Activated CD4-positive, alpha-beta memory T cell treated with anti-CD3 and anti-CD28 coated beads, Interleukin-2, amount 10 ng/mL, durations not matched to agents 7 days and 5 days (primary cell): ENCODE measurements around the gene RALGAPB. TPM values are rescaled to one million over a fixed set of nuclear protein-coding genes. Genes with fewer than 3 reads are reported as not detected.
"Not testable (repeated sequence)": the region's sequence is repeated elsewhere in the genome, so short reads cannot be mapped to it uniquely, and the experiment has no call there.

ENCODE experiments used
- CTCF ChIA-PET: fragments of 350-600 bp; sonication (Branson Sonifier 250); formaldehyde crosslinking; loops from one replicate; lab custom pipeline; 2021; ENCODE audit warnings: antibody characterized with exemption, inconsistent platforms; lab: Charles Lee
- POLR2A ChIA-PET: fragments of 350-600 bp; sonication (Branson Sonifier 250); formaldehyde crosslinking; loops from one replicate; lab custom pipeline; 2021; ENCODE audit warnings: antibody characterized with exemption; lab: Charles Lee
- DNase-seq: peaks from one replicate; pipeline ENCODE4 v3.0.0-alpha.2; 2020
- H3K27ac Mint-ChIP-seq: one replicate; pipeline ENCODE4 v1.8.0; 2021; ENCODE audit warnings: mild to moderate bottlenecking, mixed read lengths
- H3K27me3 Mint-ChIP-seq: one replicate; pipeline ENCODE4 v1.8.0; 2021; ENCODE audit warnings: mixed read lengths
- H3K36me3 Mint-ChIP-seq: one replicate; pipeline ENCODE4 v1.8.0; 2021; ENCODE audit warnings: low read depth, mixed read lengths
- H3K4me1 Mint-ChIP-seq: one replicate; pipeline ENCODE4 v1.8.0; 2021; ENCODE audit warnings: mixed read lengths
- H3K4me3 Mint-ChIP-seq: one replicate; pipeline ENCODE4 v1.8.0; 2021; ENCODE audit warnings: mild to moderate bottlenecking, mixed read lengths
- H3K9me3 Mint-ChIP-seq: one replicate; pipeline ENCODE4 v1.8.0; 2021; ENCODE audit warnings: mixed read lengths
- total RNA-seq, 2 experiments: library from RNA; stranded (reverse); gene quantifications; one replicate each; pipeline ENCODE4 v1.2.3, GENCODE V29; 2021

Gene RALGAPB
- total RNA-seq: 10 to 100 TPM; 30.5 to 31.3 TPM

DNA sequence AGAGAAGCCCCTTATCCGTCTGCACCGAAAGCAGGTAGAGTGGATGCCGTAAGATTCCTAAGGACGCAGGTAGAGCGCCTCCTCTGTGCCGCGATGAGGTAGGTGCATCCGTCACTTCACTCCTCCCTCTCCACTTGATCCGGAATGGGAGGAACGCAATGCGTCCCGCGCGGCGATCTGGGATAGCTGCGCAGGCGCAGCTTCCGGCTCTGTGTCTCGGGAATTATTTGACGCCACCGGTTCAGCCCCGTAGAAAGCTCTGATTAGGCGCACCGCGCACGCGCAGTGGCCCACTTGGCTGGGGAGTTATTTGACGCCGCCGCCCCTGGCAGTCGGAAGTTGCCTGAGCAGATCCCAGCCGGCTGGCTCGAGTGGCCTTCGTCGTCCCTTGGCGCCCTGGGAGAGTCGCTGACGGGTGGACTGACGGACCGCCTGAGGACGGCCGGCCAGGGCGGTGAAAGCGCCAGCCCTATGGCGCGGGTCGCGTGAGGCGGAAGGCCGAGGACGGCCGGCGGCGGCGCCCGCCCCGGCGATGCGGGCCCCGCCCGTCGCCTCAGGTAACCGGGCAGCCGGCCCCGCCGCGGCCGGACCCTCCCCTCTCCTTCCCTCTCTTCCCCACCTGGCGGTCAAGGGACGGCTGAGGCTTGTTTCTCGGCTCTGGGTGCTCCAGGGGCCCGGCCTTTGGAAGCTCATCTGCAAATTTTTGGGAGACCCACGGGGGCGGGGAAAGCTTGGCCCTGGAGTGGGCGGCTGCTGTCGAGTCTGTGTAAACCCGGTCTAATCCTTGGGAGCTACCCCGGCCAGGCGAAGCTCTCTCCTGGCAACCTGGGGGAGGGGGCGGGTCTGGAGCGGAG lies at the start of gene RALGAPB:
Gene RALGAPB, plus strand, starts transcription at position 331 of the 854 bp plus-strand sequence. CDS start 15,590 bp downstream, outside the sequence.
- DNase-seq: peak; percentile 98
- CTCF ChIA-PET: interaction anchor here (0.6 to 3.0 kb wide), 12 partner anchors 8 to 490 kb away, joined by 3 to 31 read pairs (median 4); partner anchors contain the start of genes DHX35 and SNHG17
- Mint-ChIP-seq H3K27ac (peak within 1 kb of the TSS; percentile 66), H3K9me3 (no peaks in the 10 kb centered on the region), H3K36me3 (peaks cover 14% of the 10 kb centered on the region), H3K27me3 (peaks cover 10% of the 10 kb centered on the region), H3K4me1 (peaks cover 42% of the 10 kb centered on the region), H3K4me3 (peak within 1 kb of the TSS; percentile 79)
- POLR2A ChIA-PET: interaction anchor here (0.7 to 2.8 kb wide), 17 partner anchors 11 to 489 kb away, joined by 3 to 46 read pairs (median 5); partner anchors contain the start of genes DHX35, RPRD1B, SNHG17 and TTI1

DNA sequence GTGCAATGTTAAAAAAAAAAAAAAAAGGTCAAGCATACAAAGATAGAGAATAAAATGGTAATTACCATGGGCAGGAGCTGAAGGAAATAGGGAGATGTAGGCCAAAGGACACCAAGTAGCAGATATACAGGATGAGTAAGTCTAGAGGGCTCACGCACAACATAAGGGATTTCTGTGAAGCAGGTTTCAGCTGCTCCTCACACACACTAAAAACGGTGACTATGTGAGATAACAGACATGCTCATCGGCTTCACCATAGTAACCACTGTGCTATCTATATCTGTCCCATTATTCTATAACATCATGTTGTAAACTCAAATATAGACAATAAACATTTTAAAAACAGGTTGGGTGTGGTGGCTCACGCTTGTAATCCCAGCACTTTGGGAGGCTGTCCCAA lies 49.1 kb upstream of the RALGAPB start:
- Mint-ChIP-seq H3K27ac (no peak overlapping the region), H3K4me1 (peaks cover 19% of the 10 kb centered on the region), H3K9me3 (no peaks in the 10 kb centered on the region), H3K4me3 (no peak overlapping the region), H3K36me3 (peaks cover 82% of the 10 kb centered on the region), H3K27me3 (no peaks in the 10 kb centered on the region)
- DNase-seq: no peak
- ChIA-PET POLR2A (interaction anchor here (3.1 kb wide), 1 partner anchor 11 kb away, joined by 30 read pairs; the partner anchor contains the start of gene SNHG17), CTCF (interaction anchor here (0.6 to 1.5 kb wide), 2 partner anchors 12 to 22 kb away, joined by 3 to 5 read pairs; partner anchors contain the start of gene SNHG17)

DNA sequence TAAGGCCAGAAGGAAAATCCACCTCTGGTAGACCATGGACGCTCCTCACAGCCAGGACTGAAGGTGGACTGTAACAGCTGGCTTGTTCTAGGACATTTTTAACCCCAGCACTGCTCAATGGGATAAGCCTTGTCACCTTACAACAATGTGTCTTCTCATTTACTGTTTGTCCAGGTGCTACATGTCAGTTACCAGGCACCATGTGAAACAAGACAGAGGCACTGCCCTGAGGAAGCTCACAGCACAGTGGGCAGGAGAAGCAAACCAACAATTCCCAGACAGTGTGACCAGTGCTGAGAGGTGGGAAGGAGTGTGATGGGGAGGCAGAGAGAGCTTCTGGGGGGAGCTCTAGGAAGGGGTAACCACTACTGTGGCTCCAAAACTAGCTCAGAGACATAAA lies 48.2 kb upstream of the RALGAPB start:
- Mint-ChIP-seq H3K36me3 (peaks cover 82% of the 10 kb centered on the region), H3K27ac (no peak overlapping the region), H3K27me3 (no peaks in the 10 kb centered on the region), H3K4me3 (no peak overlapping the region), H3K4me1 (peaks cover 25% of the 10 kb centered on the region), H3K9me3 (no peaks in the 10 kb centered on the region)
- DNase-seq: no peak
- POLR2A ChIA-PET: interaction anchor here (1.7 to 3.1 kb wide), 2 partner anchors 10 to 48 kb away, joined by 4 to 30 read pairs; partner anchors contain the start of genes RALGAPB and SNHG17
- CTCF ChIA-PET: interaction anchor here (1.5 kb wide), 1 partner anchor 22 kb away, joined by 5 read pairs; no protein-coding TSS in a partner anchor

DNA sequence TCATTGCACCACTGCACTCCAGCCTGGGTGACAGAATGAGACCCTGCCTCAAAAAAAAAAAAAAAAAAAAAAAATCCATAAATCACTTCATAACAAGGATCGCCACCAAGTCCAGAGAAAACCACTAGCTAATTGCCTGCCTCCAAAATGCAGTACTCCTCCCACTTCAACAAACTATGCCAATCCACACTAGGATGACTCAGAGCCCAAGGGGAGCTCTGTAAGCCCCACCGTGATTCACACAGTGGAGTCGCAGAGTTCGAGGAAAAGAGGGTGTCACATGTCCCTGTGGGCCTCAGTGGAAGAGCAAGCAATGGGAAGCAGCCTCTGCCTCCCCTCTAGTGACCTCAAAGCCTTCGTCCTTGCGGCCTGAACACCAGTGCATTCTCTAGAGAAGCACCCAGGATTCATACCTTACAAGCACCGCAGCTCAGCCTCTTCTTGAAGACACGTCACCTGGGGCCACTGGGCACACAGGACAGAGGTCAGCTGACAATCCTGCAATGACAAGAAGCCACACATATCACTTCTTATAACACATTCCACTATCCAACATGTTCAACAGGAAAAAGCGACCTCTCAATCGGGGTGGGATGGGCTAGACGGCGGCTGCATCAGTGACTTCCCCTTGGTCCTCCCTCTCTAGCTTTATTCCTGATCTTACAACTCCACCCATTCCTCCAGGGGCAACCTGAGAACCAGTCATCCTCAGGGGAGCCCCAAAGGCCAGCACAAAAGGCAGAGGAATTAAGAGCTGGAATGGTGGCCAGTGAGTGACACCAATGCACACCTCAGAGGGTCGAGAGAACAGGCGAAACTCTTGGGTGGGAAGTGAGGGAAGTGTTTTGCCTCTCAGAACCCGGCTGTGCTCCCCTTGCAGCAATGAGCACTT lies 46.4 kb upstream of the RALGAPB start:
- H3K36me3 Mint-ChIP-seq: peaks cover 79% of the 10 kb centered on the region
- H3K27me3 Mint-ChIP-seq: no peaks in the 10 kb centered on the region
- peaks cover 37% of the 10 kb centered on the region for H3K4me1 Mint-ChIP-seq
- no peaks in the 10 kb centered on the region for H3K9me3 Mint-ChIP-seq
- no peak overlapping the region for H3K4me3 Mint-ChIP-seq
- CTCF ChIA-PET: interaction anchor here (1.0 kb wide), 1 partner anchor 20 kb away, joined by 3 read pairs; no protein-coding TSS in a partner anchor
- no peak for DNase-seq
- peak overlapping the region; percentile 21 for H3K27ac Mint-ChIP-seq
- POLR2A ChIA-PET: interaction anchor here (0.6 to 3.1 kb wide), 3 partner anchors 8 to 47 kb away, joined by 3 to 30 read pairs (median 5); partner anchors contain the start of gene SNHG17

DNA sequence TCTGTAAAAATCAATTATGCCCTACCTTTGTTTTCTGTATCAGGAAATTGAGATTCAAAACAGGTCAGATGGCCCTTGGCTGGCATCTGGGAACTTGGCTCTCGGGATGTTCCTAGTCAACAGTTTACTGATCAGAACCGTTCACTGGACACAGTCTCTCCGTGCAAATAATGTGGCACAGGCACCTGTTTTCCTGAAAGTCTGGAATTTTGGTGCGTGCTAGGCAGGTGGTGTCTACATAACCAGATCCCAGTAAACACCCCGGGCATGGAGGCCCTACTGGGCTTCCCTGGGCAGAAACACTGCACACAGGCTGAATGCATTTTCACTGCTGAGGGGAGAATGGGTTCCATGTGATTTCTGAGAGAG lies 45.0 kb upstream of the RALGAPB start:
- H3K4me1 Mint-ChIP-seq: peaks cover 45% of the 10 kb centered on the region
- no peaks in the 10 kb centered on the region for H3K27me3 Mint-ChIP-seq
- H3K27ac Mint-ChIP-seq: no peak overlapping the region
- ChIA-PET CTCF (no interaction called here), POLR2A (interaction anchor here (1.4 to 1.6 kb wide), 3 partner anchors 9 to 26 kb away, joined by 3 to 5 read pairs (median 4); no protein-coding TSS in a partner anchor)
- no peak for DNase-seq
- H3K36me3 Mint-ChIP-seq: peaks cover 79% of the 10 kb centered on the region
- H3K4me3 Mint-ChIP-seq: no peak overlapping the region
- H3K9me3 Mint-ChIP-seq: no peaks in the 10 kb centered on the region

- H3K27ac Mint-ChIP-seq: peak overlapping the region; percentile 26
- ChIA-PET POLR2A (interaction anchor here (1.1 to 1.4 kb wide), 3 partner anchors 10 to 24 kb away, joined by 3 to 4 read pairs (median 3); no protein-coding TSS in a partner anchor), CTCF (no interaction called here)
- peaks cover 57% of the 10 kb centered on the region for H3K4me1 Mint-ChIP-seq
- H3K9me3 Mint-ChIP-seq: no peaks in the 10 kb centered on the region
- no peak overlapping the region for H3K4me3 Mint-ChIP-seq
- peaks cover 85% of the 10 kb centered on the region for H3K36me3 Mint-ChIP-seq
- no peaks in the 10 kb centered on the region for H3K27me3 Mint-ChIP-seq
- no peak for DNase-seq
These were observed 43.8 kb upstream of the RALGAPB start for GRCh38 chr20:38428800-38429199.

GRCh38 chr20:38429301-38429700 lies 43.3 kb upstream of the RALGAPB start:
- Mint-ChIP-seq H3K4me1 (peaks cover 61% of the 10 kb centered on the region), H3K27ac (no peak overlapping the region), H3K27me3 (no peaks in the 10 kb centered on the region), H3K9me3 (no peaks in the 10 kb centered on the region), H3K4me3 (no peak overlapping the region), H3K36me3 (peaks cover 88% of the 10 kb centered on the region)
- POLR2A ChIA-PET: no interaction called here
- CTCF ChIA-PET: no interaction called here
- DNase-seq: no peak

GRCh38 chr20:38430679-38431325 lies 41.8 kb upstream of the RALGAPB start:
- ChIA-PET POLR2A (interaction anchor here (1.6 to 4.9 kb wide), 4 partner anchors 10 to 22 kb away, joined by 4 to 179 read pairs (median 5); no protein-coding TSS in a partner anchor), CTCF (interaction anchor here (5.0 kb wide), 1 partner anchor 15 kb away, joined by 139 read pairs; no protein-coding TSS in a partner anchor)
- Mint-ChIP-seq H3K4me3 (no peak overlapping the region), H3K9me3 (no peaks in the 10 kb centered on the region), H3K27ac (peak overlapping the region; percentile 47), H3K27me3 (no peaks in the 10 kb centered on the region), H3K36me3 (peaks cover 84% of the 10 kb centered on the region), H3K4me1 (peaks cover 61% of the 10 kb centered on the region)
- DNase-seq: no peak

DNA sequence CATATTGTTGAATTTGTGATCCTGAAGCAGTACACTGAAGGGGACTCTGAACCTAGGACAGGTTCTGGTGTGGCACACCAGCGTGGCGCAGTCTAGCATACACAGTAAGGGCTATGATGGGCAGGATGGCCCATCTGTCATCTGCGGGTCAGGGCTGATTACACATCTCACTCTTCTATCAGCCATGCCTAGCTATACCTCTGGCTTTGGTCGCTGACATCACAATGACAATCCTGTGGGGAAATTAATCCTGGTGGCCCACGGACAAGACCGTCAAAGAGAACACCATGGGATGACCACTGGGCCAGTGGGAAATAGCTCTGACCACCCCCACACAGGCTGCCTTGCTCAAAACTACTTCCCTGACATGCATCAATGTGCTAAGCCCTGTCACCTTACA lies 40.4 kb upstream of the RALGAPB start:
- Mint-ChIP-seq H3K4me3 (peak overlapping the region; percentile 15), H3K27me3 (no peaks in the 10 kb centered on the region), H3K9me3 (no peaks in the 10 kb centered on the region), H3K4me1 (peaks cover 55% of the 10 kb centered on the region), H3K36me3 (peaks cover 70% of the 10 kb centered on the region), H3K27ac (peak overlapping the region; percentile 5)
- ChIA-PET CTCF (interaction anchor here (0.9 to 5.0 kb wide), 3 partner anchors 14 to 494 kb away, joined by 3 to 139 read pairs (median 3); partner anchors contain the start of genes FAM83D and RALGAPB), POLR2A (interaction anchor here (2.3 to 4.9 kb wide), 2 partner anchors 16 to 17 kb away, joined by 6 to 179 read pairs; no protein-coding TSS in a partner anchor)
- DNase-seq: no peak

DNA sequence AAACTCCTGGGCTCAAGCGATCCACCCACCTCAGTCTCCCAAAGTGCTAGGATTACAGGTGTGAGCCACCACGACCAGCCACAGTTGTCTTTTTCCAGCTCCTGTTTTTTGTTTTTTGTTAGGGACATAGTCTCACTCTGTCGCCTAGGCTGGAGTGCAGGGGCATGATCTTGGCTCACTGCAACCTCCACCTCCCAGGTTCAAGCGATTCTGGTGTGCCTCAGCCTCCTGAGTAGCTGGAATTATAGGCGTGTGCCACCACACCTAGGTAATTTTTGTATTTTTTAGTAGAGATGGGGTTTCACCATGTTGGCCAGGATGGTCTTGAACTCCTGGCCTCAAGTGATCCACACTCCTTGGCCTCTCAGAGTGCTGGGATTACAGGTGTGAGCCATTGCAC lies 39.8 kb upstream of the RALGAPB start:
- not testable (repeated sequence) for H3K27ac Mint-ChIP-seq, H3K27me3 Mint-ChIP-seq, H3K9me3 Mint-ChIP-seq, DNase-seq
- CTCF ChIA-PET: interaction anchor here (0.5 to 5.0 kb wide), 3 partner anchors 13 to 88 kb away, joined by 3 to 139 read pairs (median 6); partner anchors contain the start of gene RALGAPB
- Mint-ChIP-seq H3K4me3 (peak overlapping the region; percentile 97), H3K36me3 (peaks cover 66% of the 10 kb centered on the region), H3K4me1 (peaks cover 50% of the 10 kb centered on the region)
- POLR2A ChIA-PET: interaction anchor here (2.3 to 4.9 kb wide), 3 partner anchors 15 to 40 kb away, joined by 6 to 179 read pairs (median 46); partner anchors contain the start of gene RALGAPB

DNA sequence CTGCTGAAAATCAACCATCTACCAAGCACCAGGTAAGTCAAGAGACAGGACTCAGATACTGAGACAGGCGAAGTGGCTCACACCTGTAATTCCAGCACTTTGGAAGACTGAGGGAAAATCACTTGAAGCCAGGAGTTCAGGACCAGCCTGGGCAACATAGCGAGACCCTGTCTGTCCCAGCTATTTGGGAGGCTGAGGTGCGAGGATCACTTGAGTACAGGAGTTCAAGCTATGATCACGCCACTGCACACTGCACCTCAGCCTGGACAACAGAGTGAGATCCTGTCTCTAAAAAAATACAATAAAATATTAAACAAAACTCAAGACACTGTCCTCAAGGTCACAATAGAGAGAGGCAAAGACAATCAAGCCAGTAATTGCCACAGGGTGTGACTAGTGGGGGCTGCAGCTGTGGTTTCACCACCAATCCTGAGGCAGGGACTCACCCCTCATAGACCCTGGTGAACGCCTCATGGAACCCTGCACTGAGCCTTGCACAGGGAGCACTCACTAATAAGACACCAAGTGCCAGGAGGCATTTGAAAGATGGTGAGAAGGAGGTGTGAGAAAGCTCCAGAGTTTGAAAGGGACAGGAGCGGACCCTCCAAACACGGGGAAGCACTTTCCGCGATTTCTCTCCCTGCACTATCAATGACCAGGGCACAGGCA lies 39.2 kb upstream of the RALGAPB start:
- no peaks in the 10 kb centered on the region for H3K27me3 Mint-ChIP-seq
- DNase-seq: no peak
- peak overlapping the region; percentile 89 for H3K27ac Mint-ChIP-seq
- H3K36me3 Mint-ChIP-seq: peaks cover 60% of the 10 kb centered on the region
- ChIA-PET POLR2A (interaction anchor here (0.9 to 4.9 kb wide), 10 partner anchors 8 to 39 kb away, joined by 3 to 179 read pairs (median 9); partner anchors contain the start of gene RALGAPB), CTCF (interaction anchor here (0.5 to 5.0 kb wide), 4 partner anchors 13 to 87 kb away, joined by 6 to 139 read pairs (median 18); partner anchors contain the start of gene RALGAPB)
- H3K4me3 Mint-ChIP-seq: peak overlapping the region; percentile 97
- no peaks in the 10 kb centered on the region for H3K9me3 Mint-ChIP-seq
- peaks cover 47% of the 10 kb centered on the region for H3K4me1 Mint-ChIP-seq
